HG03521 (cell line): ENCODE measurements around the gene UBR3.

Experiments
- ATAC-seq: cut with Tn5 transposase; IDR thresholded peaks from one replicate; pipeline ENCODE4 v1.9.1; 2021; ENCODE audit warnings: mild to moderate bottlenecking, moderate library complexity; ENCODE audit not compliant: unreplicated experiment

The UBR3 gene

DNA sequence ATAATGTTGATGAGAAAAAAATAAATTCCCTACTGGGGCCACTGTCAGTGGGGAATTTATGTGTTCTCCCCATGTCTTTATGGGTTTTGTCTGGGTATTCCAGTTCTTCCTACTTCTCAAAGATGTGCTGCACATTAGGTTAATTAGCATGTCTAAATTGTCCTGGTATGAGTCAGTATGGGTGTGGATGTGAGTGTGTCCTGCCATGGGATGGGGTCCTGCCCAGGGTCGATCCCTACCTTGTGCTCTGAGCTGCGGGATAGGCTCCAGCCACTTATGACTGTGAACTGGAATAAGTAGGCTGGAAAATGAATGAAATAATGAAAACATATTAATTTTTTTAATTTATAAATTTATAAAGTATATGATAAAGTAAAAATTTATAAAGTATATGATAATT lies 167.5 kb downstream of the UBR3 start:
- no peak for ATAC-seq

DNA sequence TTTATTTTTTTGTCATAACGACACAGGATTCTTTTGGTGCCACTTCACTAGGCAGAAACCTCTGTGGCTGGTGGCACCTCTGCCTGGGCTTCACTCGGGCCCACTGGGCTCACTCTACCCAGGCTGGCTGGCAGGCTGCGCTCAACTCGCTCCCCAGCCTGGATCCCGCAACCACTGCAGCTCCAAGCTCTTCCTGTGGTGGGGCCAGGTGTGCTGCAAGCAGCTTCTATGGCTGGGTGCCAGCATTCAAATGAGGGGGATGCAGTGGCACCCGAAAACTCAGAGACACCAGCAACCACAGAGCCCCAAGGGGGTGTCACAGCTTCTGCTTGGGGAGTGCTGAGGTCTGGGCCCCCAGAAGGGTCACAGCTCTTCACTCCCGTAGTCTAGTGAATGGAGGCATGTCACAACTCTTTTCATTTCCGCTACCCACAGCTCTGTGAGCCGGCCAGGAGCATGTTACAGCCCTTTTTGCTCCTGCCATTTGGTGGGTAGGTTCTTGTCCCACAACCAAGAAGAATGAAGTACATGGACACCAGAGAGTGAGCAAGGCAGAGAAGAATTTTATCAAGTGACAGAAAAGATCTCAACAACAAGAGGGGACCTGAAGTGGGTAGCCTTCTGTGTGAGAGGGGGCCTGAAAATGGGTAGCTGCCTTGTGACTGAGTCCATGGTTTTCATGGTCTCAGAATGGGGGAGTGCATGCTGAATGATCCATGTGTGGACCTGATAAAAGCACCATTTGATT lies 170.1 kb downstream of the UBR3 start:
- ATAC-seq = no peak

DNA sequence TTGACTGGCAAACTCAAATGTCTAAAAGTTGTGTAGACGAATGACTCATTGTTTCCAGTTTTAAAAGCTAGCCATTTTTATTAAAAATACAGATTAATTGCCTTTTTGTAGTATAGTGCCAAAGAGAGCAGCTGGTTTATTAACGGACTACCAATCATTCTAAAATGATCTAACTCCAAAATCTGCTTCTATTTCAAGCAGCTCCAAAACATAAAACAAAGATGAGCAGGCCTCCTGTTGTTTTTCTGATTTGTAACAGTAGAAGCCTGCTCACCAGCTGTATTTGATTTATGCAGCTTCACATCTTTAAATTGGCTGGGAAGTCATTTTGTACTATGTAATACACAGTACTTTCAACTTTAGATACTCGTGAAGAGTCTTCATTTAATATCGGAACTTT lies 171.8 kb downstream of the UBR3 start:
- no peak for ATAC-seq

DNA sequence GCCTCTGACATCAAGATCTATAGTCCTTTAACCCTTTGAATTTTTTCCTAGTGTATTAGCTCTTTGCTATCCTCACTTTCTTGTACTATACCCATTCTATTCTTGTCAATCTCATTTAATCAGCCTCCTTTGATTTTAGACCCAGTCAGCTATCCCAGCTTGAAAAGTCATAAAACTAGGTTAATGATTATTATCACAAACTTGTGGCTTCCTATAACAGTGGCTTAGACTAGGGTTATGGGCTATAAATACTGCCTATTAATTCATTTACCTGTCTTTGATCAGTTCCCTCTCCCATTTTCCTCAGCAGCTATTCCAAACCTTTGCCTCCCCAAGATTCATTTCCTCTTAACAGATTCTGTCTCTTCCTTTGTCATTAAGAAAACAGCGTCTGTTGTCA lies 174.8 kb downstream of the UBR3 start:
- no peak for ATAC-seq

DNA sequence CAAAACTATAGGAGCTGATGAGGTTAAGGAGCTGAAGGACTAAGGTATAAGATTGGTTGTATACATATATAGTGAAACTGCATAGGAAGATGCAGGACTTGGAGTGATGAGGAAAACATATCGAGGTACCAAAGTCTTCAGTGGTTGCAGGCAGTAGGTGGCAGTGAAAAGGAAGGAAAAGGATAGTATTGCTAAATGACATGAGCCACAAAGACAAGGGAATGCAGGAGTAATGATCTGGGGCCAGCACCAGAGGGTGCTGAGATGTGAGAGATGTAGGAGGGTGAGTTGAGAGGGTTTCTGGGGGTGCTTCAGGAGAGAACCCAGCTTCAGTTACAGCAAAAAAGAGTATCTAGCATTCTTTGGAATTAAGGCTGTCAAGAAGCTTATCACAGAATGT lies 178.4 kb downstream of the UBR3 start:
- ATAC-seq = no peak

DNA sequence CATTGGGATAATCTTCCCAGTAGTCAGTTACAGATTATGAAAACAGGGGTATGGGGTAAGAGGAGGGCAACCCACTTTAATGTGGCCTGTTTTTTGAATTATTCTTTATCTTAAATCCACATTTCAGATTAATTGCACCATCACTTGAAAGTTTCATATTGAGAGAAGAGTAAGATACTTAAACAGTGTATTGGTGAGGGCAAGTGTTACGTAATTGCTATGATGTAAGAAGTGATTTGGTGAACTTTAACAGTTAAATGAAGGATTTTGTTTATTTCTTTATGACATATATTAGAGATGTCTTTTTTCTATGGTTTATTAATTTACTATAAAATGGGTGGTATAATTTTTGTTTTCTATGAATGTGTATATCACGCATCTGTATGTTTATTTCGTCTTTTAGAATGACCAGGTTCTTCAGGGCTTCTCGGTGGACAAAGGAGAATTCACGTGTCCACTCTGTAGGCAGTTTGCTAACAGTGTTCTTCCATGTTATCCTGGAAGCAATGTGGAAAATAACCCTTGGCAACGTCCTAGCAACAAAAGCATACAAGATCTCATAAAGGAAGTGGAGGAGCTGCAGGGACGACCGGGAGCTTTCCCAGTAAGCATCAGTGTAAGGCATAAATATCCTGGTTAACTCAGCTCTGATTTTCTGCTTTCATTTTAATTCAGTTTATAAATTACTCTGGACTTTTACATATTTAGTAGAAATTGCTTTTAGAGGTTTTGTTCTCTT lies 179.5 kb downstream of the UBR3 start:
- no peak for ATAC-seq

DNA sequence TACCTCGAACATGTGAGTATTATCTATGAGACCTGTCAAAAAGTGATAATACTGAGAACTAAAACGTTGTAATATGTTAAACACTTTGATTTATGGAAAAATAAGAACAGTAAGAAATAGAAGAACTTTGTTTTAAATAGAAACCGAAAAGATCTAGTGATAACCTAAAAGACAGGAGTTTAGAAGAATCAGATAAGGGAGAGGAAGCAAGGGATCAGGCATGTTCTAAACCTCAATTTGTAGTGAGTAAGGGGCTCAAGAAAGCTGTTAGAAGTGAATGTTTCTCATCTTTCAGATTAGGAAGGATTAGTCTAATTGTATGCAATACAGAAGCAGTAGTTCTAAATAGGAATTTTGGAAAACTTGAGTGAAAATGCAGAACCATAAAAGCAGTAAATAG lies 182.0 kb downstream of the UBR3 start:
- ATAC-seq = no peak

DNA sequence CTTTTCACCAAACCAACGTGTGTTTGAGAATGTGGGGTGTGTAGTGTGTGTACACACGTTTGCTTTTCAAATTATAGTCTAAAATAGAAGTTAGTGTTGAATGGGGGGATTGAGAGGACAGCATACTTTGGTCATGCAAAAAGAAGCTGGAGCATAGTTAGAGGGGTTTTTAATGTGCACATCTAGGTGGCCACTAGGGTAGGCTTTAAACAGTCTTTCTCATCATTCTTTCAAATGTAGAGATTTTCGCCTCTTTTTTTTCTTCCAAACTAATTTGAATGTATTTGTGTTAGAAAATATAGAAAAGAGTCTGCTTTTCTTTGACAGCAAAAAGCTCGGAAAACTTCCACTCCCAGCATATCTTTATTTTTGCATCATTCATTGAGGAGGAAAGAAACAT lies 185.5 kb downstream of the UBR3 start:
- ATAC-seq = no peak

DNA sequence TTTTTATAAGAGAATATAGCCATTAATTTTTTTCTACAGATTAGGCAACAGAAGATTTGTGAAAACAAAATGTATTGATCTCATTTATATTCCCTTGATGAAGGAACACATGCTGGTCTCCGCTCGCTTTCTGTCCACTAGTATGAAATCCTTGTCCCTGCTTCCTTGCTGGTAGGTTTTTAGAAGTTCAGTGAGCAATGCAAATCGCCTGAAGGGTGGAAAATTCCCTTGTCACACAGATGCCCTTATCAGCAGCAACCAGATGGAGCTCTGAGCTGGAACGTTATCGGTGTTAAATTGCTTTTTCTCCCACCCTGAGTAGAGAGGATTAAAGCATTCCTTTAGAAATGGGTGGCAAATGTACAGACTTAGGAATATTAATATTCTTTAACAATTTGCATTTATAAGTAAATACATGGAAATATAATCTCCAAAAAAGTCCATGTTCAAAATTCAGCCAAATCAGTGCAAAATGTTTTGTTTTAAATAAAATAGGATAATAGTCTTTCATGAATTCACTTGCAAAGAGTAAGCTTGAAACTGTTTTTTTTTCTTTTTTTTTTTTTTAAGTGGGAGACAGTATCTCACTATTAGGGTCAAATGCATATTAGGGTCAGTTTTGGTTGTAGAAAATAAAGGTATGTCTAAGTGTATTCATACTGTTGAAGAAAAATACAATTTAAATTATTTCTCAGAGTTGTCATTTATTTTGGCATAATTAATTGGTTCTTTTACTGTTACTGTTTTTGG lies 186.7 kb downstream of the UBR3 start:
- no peak for ATAC-seq

DNA sequence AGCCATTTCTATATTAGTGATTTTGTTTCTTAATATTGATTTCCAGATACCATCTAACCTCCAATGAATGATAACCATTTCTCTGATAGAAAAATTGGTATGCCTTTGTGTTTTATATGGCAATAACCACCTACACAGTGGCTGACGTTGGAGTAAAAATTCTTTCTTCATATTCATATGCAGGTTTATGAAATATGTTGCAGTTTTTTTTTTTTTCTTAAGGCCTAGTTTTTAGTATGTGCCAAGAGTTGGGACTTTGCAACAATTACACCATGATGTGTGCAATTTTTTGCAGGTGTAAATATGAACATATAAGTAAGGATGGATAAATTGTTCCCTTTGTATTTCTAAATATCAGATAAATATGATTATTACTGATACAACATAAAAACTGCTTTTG lies 187.5 kb downstream of the UBR3 start:
- no peak for ATAC-seq

DNA sequence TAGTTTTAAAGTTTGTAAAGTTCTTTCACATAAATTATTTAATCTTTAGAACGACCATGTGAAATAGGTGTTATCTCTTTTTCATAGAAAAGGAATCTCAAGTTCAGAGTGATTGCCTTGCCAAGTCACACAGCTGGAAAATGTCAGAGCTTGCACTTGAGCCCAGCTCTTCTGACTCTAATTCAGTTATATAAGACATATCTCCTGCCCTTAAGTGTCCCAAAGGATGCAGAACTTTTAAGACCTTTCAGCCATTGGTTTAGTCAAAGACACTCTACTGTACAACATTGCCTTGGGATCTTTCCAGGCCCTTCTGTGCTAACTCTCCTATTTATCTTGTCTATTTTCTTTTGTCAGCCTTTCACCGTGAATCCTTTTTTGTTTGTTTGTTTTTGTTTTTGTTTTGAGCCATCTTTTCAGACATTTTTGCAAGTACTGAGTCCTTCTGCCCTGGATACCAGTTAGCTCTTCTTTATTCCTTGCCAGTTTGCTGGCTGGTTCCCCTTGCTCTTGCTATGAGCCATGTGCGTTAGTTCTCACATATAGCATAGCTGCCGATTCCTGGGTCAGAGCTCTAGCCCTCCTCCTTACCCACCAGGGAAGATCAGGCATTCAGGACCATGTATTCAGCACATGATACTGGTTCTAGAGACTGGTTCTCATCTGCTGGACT lies 190.7 kb downstream of the UBR3 start:
- no peak for ATAC-seq

DNA sequence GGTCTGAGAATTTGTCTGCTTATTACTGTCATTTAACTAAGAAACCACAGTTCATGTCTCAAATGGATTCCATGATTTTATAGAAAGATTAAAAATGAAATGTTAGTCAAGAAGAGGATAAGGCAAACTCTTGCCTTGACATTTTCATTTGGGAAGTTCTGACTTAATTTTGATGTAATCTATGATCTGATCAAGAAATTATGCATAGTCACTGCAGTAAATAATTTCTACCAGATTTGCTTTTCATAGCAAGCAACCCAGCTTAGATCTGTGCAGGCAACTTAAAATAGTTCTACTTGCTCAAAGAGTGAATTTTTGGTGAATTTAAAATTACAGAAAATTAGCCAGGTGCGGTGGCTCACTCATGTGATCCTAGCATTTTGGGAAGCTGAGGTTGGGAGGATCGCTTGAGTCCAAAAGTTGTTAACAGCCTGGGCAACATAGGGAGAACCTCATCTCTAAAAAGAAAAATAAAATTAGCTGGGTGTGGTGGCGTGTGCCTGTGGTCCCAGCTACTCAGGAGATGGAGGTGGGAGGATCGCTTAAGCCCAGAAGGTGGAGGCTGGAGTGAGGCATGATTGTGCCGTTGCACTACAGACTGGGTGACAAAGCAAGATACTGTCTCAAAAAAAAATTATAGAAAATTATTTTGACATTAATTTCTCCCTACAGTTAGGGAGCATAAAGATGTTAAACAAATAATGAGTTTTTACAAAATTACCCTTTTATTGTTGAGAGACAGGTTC lies 192.0 kb downstream of the UBR3 start:
- no peak for ATAC-seq

DNA sequence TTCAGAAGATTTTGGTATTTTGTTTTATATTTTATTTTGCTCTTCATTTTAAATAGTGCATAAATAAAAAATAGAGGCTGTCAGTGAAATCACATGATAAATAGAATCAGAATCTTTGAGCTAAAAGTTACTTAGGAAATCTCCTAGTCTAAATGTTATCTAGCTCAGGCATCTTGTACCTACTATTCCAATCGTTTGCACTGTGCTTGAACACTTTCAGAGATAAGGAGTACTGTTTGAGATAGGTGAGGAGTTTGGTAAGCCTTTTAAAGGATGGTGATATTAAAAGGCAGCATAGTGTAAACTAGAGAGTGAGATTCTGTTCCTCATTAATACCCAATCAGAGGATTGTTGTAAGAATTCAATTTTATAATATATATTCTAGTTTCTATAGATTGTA lies 193.5 kb downstream of the UBR3 start:
- ATAC-seq = no peak

DNA sequence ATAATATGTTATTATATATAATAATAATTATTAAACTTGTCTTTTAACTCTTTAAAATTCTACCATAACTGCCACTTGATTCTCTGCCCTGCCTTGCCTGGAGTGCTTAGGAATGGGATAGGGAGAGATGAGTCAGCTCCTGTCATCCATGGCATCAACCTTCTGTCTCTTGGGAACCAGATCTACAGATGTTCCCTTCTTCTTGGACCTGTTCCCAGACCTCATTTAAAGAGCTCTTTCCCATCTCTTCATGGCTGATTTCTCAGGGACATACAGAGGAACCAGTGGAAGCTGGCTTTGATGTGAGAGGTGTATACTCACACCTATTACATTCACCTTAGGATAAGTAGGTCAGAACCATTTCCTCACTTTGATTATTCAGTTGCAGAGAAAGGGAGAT lies 195.4 kb downstream of the UBR3 start:
- no peak for ATAC-seq

DNA sequence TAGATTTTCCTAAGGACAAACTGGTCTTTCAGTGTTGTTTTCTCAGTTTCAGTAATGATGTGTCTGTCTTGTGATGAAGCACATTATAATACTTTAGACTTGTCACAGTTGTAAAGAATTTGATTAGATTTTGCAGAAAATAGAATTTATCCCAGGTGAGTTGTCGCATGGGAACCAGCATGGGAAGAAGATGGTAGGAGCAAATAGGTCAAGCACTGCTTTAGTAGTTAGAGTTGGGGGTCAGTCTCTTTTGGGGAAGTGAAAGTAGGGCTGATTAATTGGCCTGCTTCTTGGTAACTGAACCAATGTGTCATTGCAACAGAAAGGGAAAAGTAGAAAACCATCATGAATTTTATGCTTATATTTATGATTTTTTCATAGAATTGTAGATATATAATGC lies 197.5 kb downstream of the UBR3 start:
- ATAC-seq = peak; percentile 67

DNA sequence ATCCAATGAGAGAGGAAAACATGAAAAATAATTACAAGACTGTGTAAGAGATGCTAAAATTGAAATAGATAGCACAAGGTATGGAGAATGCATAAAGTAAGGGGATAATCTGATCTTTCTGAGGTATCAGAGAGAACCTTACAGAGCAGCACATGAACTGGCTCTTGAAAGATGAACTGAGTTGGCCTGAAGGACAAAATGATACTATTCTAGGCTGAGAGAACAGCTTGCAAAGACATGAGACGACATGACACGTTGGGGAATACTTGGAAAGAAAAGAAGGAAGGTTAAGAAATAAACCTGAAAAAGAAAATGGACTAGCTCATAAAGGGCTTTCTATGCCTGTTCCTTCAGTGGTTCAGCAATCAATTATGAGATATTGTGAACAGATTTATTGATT lies 198.0 kb downstream of the UBR3 start:
- no peak for ATAC-seq

DNA sequence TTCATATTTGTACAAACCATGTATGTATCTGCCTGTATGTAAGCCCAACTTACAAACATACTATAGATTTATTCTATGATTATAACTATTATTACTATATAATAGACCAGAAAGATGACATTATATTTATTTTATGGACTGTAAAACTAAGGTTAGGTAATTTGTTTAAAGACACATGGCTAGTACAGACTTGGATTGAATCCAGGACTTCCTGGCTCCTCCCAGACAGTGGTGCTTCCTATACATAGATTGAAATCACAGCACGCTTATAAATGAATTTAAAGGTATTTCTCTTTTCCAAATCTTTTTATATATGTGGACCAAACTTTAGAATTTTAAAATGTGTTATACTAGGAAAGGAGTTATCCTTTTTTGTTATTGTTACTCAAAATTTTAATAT lies 199.1 kb downstream of the UBR3 start:
- ATAC-seq = no peak

DNA sequence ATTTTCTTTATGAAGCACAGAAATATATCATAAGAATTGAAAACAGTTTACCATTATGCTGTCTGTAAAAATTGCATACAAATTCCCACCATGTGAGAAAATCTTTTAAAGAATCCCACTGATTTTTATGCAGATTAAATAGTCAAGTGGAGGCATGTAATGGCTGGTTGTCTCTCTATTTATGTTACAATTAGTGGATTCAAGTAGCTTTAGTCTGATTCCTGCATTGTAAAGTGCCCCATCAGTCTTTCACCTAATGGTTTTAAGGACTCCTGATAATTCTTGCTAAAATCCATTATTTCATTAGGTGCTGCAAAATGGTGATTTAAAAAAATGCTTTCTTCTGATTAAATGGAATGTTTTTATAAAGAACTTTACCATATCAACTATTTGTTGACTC lies 202.3 kb downstream of the UBR3 start:
- no peak for ATAC-seq

DNA sequence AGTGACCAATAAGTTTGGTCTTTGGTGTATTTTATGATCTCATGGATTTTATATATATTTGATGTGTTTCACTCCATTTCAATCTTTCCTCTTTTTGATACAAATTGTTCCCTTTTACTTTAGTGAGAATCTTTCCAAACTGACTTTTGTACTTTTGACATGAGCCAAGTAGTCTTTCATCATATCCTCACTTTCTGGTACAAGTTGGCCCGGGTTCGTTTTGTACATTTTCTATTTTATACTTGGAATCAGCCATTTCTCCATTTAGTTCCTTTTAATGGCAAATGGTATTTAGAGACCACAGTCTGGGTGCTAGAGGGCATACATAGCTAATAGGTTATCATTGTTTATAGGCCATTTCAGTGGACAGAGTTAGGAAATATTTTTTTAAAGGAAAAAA lies 202.8 kb downstream of the UBR3 start:
- ATAC-seq = no peak

DNA sequence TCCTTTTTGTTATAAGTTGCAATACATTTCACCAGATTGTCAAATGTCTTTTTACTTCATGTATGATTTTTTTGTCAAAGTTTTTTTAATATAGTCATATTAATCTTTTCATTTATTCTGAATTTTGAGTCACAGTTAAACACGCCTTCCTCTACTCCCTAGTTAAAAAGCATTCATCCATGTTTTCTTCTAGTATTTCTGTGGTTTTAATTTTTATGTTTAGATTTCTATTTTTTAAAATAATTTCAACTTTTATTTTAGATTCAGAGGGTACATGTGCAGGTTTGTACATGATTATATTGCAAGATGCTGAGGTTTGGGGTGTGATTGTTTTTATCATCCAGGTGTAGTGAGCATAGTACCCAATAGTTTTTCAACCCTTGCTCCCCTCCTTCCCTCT lies 204.0 kb downstream of the UBR3 start:
- no peak for ATAC-seq

DNA sequence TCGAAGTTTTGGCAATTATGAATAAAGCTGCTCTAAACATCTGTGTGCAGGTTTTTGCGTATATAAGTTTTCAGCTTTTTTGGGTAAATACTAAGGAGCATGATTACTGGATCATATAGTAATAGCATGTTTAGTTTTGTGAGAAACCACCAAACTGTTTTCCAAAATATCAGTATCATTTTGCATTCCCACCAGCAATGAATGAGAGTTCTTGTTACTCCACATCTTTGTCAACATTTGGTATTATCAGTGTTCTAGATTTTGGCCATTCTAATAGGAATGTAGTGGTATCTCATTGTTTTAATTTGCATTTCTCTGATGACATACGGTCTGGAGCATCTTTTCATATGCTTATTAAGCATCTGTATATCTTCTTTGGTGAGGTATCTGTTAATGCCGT lies 207.3 kb downstream of the UBR3 start:
- ATAC-seq = no peak
